Measurements from ENCODE around the gene TINAGL1. TPM values are rescaled to one million over a fixed set of nuclear protein-coding genes. Genes with fewer than 3 reads are reported as not detected.

Gene TINAGL1
- total and polyA plus RNA-seq, 2 donors (not counting 3 experiments of a cell fraction or from before 2014, with no cell fraction given): 312 to 477 TPM

- ChIA-PET POLR2A (no interaction called here), CTCF (interaction anchor here (0.9 to 1.5 kb wide), 3 partner anchors 9 to 227 kb away, joined by 3 to 4 read pairs (median 3); no protein-coding TSS in a partner anchor)
- intact Hi-C loops (cut with micrococcal nuclease): no loop called here
- Histone ChIP-seq H3K36me3 (ENCODE audit: control insufficient read depth in 2 of 2, extremely low read depth in 1 of 2, insufficient read depth in 2 of 2, low read length in 2 of 2) (peaks cover 0 to 1% of the 10 kb centered on the region in 2 experiments), H3K27ac (ENCODE audit: insufficient read depth, low read depth, low read length) (no peak overlapping the region), H2AFZ (ENCODE audit: low read depth, low read length) (no peak overlapping the region), H3K4me3 (replicated peaks in 1 of 3; ENCODE audit: insufficient read depth in 1 of 3, low read depth in 1 of 3, low read length in 3 of 3) (no peak overlapping the region), H4K20me1 (replicated peaks; ENCODE audit: control insufficient read depth, extremely low read depth, insufficient read depth, low read length) (no peaks in the 10 kb centered on the region), H3K9me1 (replicated peaks; ENCODE audit: control insufficient read depth, extremely low read depth, insufficient read depth, low read length) (no peaks in the 10 kb centered on the region), H3K9me3 (replicated peaks; ENCODE audit: control insufficient read depth, insufficient read depth, low read length) (no peaks in the 10 kb centered on the region), H3K9ac (replicated peaks; ENCODE audit: extremely low read depth, insufficient read depth, low read length) (no peak overlapping the region), H3K4me2 (ENCODE audit: insufficient read depth, low read length) (no peak overlapping the region), H3K79me2 (ENCODE audit: control insufficient read depth, insufficient read depth, low read length) (no peaks in the 10 kb centered on the region), H3K4me1 (ENCODE audit: control insufficient read depth, extremely low read depth, insufficient read depth, low read length) (no peaks in the 10 kb centered on the region), H3K27me3 (ENCODE audit: control insufficient read depth in 2 of 2, insufficient read depth in 2 of 2, low read length in 2 of 2) (peaks cover 0 to 1% of the 10 kb centered on the region in 2 experiments)
- dilution Hi-C loops (cut with MboI; ENCODE audit: extremely low pct_ligation_motif_present, low sequenced_read_pairs): no loop called here
- BruUV-seq (replicated peaks): no TSS peak
- TF ChIP-seq EZH2 (IDR thresholded peaks at IDR 0.05; ENCODE audit: borderline replicate concordance, low read depth, low read length, severe bottlenecking) (no peak), MYC (IDR thresholded peaks at IDR 0.05; ENCODE audit: low read depth, low read length) (no peak), GATA2 (IDR thresholded peaks at IDR 0.05; ENCODE audit: insufficient read depth, insufficient read length, low read depth, low read length) (no peak), POLR2AphosphoS5 (IDR thresholded peaks at IDR 0.05; ENCODE audit: insufficient read depth, low read depth, low read length) (no peak), JUN (IDR thresholded peaks at IDR 0.05; ENCODE audit: borderline replicate concordance, insufficient read depth, insufficient read length, low read depth) (no peak)
- DNase-seq (ENCODE audit: low read depth, low spot score) (no peak), FAIRE-seq (no peak)
Observed at GRCh38 chr1:31621498-31621820, 45.1 kb downstream of the TINAGL1 start.

GRCh38 chr1:31621847-31622730 is 45.8 kb downstream of the TINAGL1 start:
- TF ChIP-seq POLR2A (IDR thresholded peaks at IDR 0.05; ENCODE audit: low read depth, low read length): no peak
- TF ChIP-seq CTCF (IDR thresholded peaks at IDR 0.05; ENCODE audit: extremely low read depth in 1 of 2, insufficient read depth in 1 of 2, low read depth in 1 of 2, low read length in 2 of 2): no peak
- TF ChIP-seq JUN (IDR thresholded peaks at IDR 0.05; ENCODE audit: borderline replicate concordance, insufficient read depth, insufficient read length, low read depth): no peak
- TF ChIP-seq GATA2 (IDR thresholded peaks at IDR 0.05; ENCODE audit: insufficient read depth, insufficient read length, low read depth, low read length): no peak
- no peak for TF ChIP-seq MAX (IDR thresholded peaks at IDR 0.05; ENCODE audit: insufficient read depth, insufficient read length)
- TF ChIP-seq FOS (IDR thresholded peaks at IDR 0.05; ENCODE audit: borderline replicate concordance, insufficient read depth, low read length): no peak
- no peak for TF ChIP-seq POLR2AphosphoS5 (IDR thresholded peaks at IDR 0.05; ENCODE audit: insufficient read depth, low read depth, low read length)
- no peak for TF ChIP-seq MYC (IDR thresholded peaks at IDR 0.05; ENCODE audit: low read depth, low read length)
- no peak for TF ChIP-seq EZH2 (IDR thresholded peaks at IDR 0.05; ENCODE audit: borderline replicate concordance, low read depth, low read length, severe bottlenecking)
- no peaks in the 10 kb centered on the region for H3K4me1 ChIP-seq (ENCODE audit: control insufficient read depth, extremely low read depth, insufficient read depth, low read length)
- intact Hi-C loops (cut with micrococcal nuclease) (no loop called here), dilution Hi-C loops (cut with MboI; ENCODE audit: extremely low pct_ligation_motif_present, low sequenced_read_pairs) (no loop called here)
- H3K36me3 ChIP-seq (ENCODE audit: control insufficient read depth in 2 of 2, extremely low read depth in 1 of 2, insufficient read depth in 2 of 2, low read length in 2 of 2): peaks cover 0 to 4% of the 10 kb centered on the region in 2 experiments
- H3K4me3 ChIP-seq (replicated peaks in 1 of 3; ENCODE audit: insufficient read depth in 1 of 3, low read depth in 1 of 3, low read length in 3 of 3): no peak overlapping the region
- no TSS peak for BruUV-seq (replicated peaks)
- no peaks in the 10 kb centered on the region for H3K9me3 ChIP-seq (replicated peaks; ENCODE audit: control insufficient read depth, insufficient read depth, low read length)
- no peak overlapping the region for H3K27ac ChIP-seq (ENCODE audit: insufficient read depth, low read depth, low read length)
- no peaks in the 10 kb centered on the region for H4K20me1 ChIP-seq (replicated peaks; ENCODE audit: control insufficient read depth, extremely low read depth, insufficient read depth, low read length)
- FAIRE-seq (no peak), DNase-seq (ENCODE audit: low read depth, low spot score) (no peak)
- CTCF ChIA-PET: interaction anchor here (0.9 to 1.5 kb wide), 3 partner anchors 9 to 228 kb away, joined by 3 to 4 read pairs (median 3); no protein-coding TSS in a partner anchor
- no peaks in the 10 kb centered on the region for H3K79me2 ChIP-seq (ENCODE audit: control insufficient read depth, insufficient read depth, low read length)
- H3K4me2 ChIP-seq (ENCODE audit: insufficient read depth, low read length): no peak overlapping the region
- POLR2A ChIA-PET: no interaction called here
- H2AFZ ChIP-seq (ENCODE audit: low read depth, low read length): no peak overlapping the region
- no peaks in the 10 kb centered on the region for H3K9me1 ChIP-seq (replicated peaks; ENCODE audit: control insufficient read depth, extremely low read depth, insufficient read depth, low read length)
- H3K27me3 ChIP-seq (ENCODE audit: control insufficient read depth in 2 of 2, insufficient read depth in 2 of 2, low read length in 2 of 2): peaks cover 0 to under 1% of the 10 kb centered on the region in 2 experiments
- H3K9ac ChIP-seq (replicated peaks; ENCODE audit: extremely low read depth, insufficient read depth, low read length): no peak overlapping the region

All from endothelial cell of umbilical vein (primary cell).